NB4 (cell line): ENCODE results near the gene MMP13.

Experiments
- DNase-seq: peaks from one replicate; pipeline ENCODE4 v3.0.0; 2010; ENCODE audit warnings: low read depth
- H3K4me3 ChIP-seq: one replicate; pipeline ENCODE4 v1.5.1; 2011; ENCODE audit warnings: mild to moderate bottlenecking, low read depth, low read length, moderate library complexity
- MAX ChIP-seq: IDR thresholded peaks from 2 replicates; pipeline ENCODE4 v1.6.1; 2011; ENCODE audit warnings: low read depth, low read length
- MYC ChIP-seq: IDR thresholded peaks from 2 replicates; pipeline ENCODE4 v1.6.1; 2011; ENCODE audit warnings: low read depth, low read length
- POLR2A ChIP-seq: IDR thresholded peaks from 2 replicates; pipeline ENCODE4 v1.6.1; 2011; ENCODE audit warnings: mild to moderate bottlenecking; ENCODE audit not compliant: insufficient read length; ENCODE audit errors: extremely low read depth
- TF ChIP-seq, protein P1 (sequence below): IDR thresholded peaks from one replicate; pipeline ENCODE4 v1.5.1; 2012; ENCODE audit warnings: low read depth, low read length

MMP13 gene

GRCh38 chr11:102967497-102967896 is 12.0 kb upstream of the MMP13 start:
- no peak for DNase-seq
- TF ChIP-seq POLR2A (no peak), MAX (no peak), MYC (no peak)
- TF ChIP-seq, protein P1, sequence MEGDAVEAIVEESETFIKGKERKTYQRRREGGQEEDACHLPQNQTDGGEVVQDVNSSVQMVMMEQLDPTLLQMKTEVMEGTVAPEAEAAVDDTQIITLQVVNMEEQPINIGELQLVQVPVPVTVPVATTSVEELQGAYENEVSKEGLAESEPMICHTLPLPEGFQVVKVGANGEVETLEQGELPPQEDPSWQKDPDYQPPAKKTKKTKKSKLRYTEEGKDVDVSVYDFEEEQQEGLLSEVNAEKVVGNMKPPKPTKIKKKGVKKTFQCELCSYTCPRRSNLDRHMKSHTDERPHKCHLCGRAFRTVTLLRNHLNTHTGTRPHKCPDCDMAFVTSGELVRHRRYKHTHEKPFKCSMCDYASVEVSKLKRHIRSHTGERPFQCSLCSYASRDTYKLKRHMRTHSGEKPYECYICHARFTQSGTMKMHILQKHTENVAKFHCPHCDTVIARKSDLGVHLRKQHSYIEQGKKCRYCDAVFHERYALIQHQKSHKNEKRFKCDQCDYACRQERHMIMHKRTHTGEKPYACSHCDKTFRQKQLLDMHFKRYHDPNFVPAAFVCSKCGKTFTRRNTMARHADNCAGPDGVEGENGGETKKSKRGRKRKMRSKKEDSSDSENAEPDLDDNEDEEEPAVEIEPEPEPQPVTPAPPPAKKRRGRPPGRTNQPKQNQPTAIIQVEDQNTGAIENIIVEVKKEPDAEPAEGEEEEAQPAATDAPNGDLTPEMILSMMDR, result no peak
- H3K4me3 ChIP-seq, result no peak overlapping the region

GRCh38 chr11:102966011-102966410 is 10.5 kb upstream of the MMP13 start:
- DNase-seq, result no peak

DNA sequence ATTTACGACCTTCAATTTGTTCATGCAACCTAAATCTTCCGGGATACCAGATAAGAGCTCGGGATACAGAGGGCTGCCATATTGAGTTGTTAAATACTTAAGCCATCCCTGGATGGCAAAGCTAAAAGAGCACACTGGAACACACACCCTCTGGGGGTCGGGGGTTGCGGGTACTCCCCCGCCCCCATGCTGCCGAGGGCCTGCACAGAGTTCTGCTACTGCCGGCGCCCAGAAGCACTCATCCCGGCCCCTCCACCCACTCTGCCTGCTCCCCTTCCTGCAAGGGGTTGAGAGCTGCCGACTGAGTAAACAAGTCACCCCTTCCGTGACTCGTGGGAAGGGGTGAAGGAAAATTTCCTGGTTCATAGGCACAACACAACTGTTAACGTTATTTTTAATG is 9.3 kb upstream of the MMP13 start:
- TF ChIP-seq POLR2A (no peak), MYC (no peak), MAX (no peak)
- TF ChIP-seq, protein P1, result no peak
- no peak for DNase-seq
- H3K4me3 ChIP-seq, result no peak overlapping the region

More at GRCh38 chr11:102966011-102966410, 10.5 kb upstream of the MMP13 start:
- H3K4me3 ChIP-seq, result no peak overlapping the region
- no peak for TF ChIP-seq MYC
- TF ChIP-seq POLR2A, result no peak
- TF ChIP-seq MAX, result no peak
- TF ChIP-seq, protein P1, result no peak

GRCh38 chr11:102957953-102958352 is 2.4 kb upstream of the MMP13 start:
- DNase-seq, result no peak
- TF ChIP-seq MYC, result no peak
- TF ChIP-seq MAX, result no peak
- TF ChIP-seq, protein P1, result no peak
- no peak for TF ChIP-seq POLR2A

GRCh38 chr11:102950622-102951081 is 4.9 kb downstream of the MMP13 start:
- TF ChIP-seq MYC (no peak), POLR2A (no peak), MAX (no peak)
- TF ChIP-seq, protein P1, result no peak
- peak; percentile 23 for DNase-seq
- no peak overlapping the region for H3K4me3 ChIP-seq

More at GRCh38 chr11:102957953-102958352, 2.4 kb upstream of the MMP13 start:
- no peak overlapping the region for H3K4me3 ChIP-seq

GRCh38 chr11:102946237-102946636 is 9.3 kb downstream of the MMP13 start:
- no peak overlapping the region for H3K4me3 ChIP-seq
- TF ChIP-seq POLR2A (no peak), MYC (no peak), MAX (no peak)
- TF ChIP-seq, protein P1, result no peak
- no peak for DNase-seq
